HFFc6 (cell line): Measurements from ENCODE around the gene CD59. TPM values are rescaled to one million over a fixed set of nuclear protein-coding genes. Genes with fewer than 3 reads are reported as not detected.
A peak's percentile ranks its signal among the peaks of the same experiment; 100 is the strongest.

Source experiments
- DNase-seq: peaks from one replicate; pipeline ENCODE4 v3.0.0-alpha.2; 2018
- H3K27ac Mint-ChIP-seq: 2 replicates; pipeline ENCODE4 v1.8.0; 2020; ENCODE audit warnings: mild to moderate bottlenecking, mixed read lengths
- H3K27me3 Mint-ChIP-seq: 2 replicates; pipeline ENCODE4 v1.8.0; 2021; ENCODE audit warnings: mild to moderate bottlenecking, moderate library complexity, mixed read lengths; ENCODE audit not compliant: insufficient read depth
- H3K36me3 Mint-ChIP-seq: 2 replicates; pipeline ENCODE4 v1.8.0; 2021; ENCODE audit warnings: low read depth, mixed read lengths
- H3K4me1 Mint-ChIP-seq: 2 replicates; pipeline ENCODE4 v1.8.0; 2020; ENCODE audit warnings: low read depth, mixed read lengths
- H3K4me3 Mint-ChIP-seq: 2 replicates; pipeline ENCODE4 v1.8.0; 2020; ENCODE audit warnings: mild to moderate bottlenecking, moderate library complexity, mixed read lengths
- H3K9me3 Mint-ChIP-seq: 2 replicates; pipeline ENCODE4 v1.8.0; 2020; ENCODE audit warnings: mild to moderate bottlenecking, mixed read lengths
- total RNA-seq, 6 experiments: library from RNA; stranded (reverse); fragmentation: NEBNext Ultra II Directional; extraction: Animal tissue kit (Norgen Biotek cat#: 25700); gene quantifications; 2 replicates in 1 of 6; 3 replicates in 5 of 6; pipeline ENCODE4 v1.2.3, GENCODE V29; 2021
- TF ChIP-seq, protein P1 (sequence below): fragments of 200-600 bp; sonication (generic); IDR thresholded peaks from 2 replicates; pipeline ENCODE4 v1.5.0; 2021; ENCODE audit warnings: antibody characterized with exemption, mild to moderate bottlenecking

Gene CD59
- total RNA-seq, 6 experiments from 2014 or later, result 1,095 to 1,408 (median 1,232) TPM

DNA sequence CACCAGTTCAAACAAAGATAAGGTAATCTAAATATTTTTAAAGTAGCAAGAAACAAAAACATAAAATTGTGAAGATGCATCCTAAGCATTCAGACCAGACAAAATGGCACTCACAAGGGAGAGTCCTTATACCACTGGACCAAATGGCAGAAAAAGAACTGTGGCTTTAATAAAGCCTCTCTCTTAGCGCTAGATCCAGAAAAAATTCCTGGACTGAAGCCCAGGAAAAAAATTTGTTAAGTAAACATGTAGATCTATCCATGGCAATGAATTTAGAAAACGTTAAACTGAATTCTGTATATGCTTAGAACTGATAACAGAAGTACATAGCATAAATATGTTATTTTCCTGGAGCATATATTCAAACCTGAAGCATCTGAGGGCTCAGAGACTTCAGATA, 11.8 kb upstream of the CD59 start:
- TF ChIP-seq, protein P1, sequence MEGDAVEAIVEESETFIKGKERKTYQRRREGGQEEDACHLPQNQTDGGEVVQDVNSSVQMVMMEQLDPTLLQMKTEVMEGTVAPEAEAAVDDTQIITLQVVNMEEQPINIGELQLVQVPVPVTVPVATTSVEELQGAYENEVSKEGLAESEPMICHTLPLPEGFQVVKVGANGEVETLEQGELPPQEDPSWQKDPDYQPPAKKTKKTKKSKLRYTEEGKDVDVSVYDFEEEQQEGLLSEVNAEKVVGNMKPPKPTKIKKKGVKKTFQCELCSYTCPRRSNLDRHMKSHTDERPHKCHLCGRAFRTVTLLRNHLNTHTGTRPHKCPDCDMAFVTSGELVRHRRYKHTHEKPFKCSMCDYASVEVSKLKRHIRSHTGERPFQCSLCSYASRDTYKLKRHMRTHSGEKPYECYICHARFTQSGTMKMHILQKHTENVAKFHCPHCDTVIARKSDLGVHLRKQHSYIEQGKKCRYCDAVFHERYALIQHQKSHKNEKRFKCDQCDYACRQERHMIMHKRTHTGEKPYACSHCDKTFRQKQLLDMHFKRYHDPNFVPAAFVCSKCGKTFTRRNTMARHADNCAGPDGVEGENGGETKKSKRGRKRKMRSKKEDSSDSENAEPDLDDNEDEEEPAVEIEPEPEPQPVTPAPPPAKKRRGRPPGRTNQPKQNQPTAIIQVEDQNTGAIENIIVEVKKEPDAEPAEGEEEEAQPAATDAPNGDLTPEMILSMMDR, result no peak
- Mint-ChIP-seq H3K4me1 (peaks cover 15% of the 10 kb centered on the region), H3K4me3 (no peak overlapping the region; the same call in 1 of the 2 replicates), H3K9me3 (no peaks in the 10 kb centered on the region), H3K27ac (no peak overlapping the region), H3K27me3 (no peaks in the 10 kb centered on the region), H3K36me3 (peaks cover 9% of the 10 kb centered on the region; the same call in 1 of the 2 replicates)
- peak; percentile 38 for DNase-seq

DNA sequence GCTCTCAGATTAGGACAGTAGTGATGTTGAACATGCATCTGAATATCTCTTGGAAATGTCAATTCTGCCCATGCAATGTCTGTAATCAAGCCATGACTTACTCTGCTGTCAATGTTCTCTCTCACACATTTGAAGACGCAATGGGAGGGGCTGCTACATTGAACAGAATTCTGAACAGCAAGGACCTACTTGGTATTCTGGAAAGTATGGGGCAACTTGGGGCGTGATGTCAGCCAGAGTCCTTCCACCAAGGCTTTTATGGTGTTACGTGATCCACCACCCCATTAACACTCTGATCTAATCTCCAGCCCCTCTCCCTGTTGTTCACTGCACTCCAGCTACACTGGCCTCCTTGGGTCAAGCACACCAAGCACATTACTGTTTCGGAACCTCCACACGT, 7.1 kb upstream of the CD59 start:
- Mint-ChIP-seq H3K9me3 (peaks cover 5% of the 10 kb centered on the region; the same call in 1 of the 2 replicates), H3K4me1 (peaks cover 31% of the 10 kb centered on the region), H3K4me3 (no peak overlapping the region), H3K36me3 (peaks cover 17% of the 10 kb centered on the region), H3K27ac (no peak overlapping the region; the same call in 1 of the 2 replicates), H3K27me3 (no peaks in the 10 kb centered on the region)
- DNase-seq, result no peak
- TF ChIP-seq, protein P1, result no peak

DNA sequence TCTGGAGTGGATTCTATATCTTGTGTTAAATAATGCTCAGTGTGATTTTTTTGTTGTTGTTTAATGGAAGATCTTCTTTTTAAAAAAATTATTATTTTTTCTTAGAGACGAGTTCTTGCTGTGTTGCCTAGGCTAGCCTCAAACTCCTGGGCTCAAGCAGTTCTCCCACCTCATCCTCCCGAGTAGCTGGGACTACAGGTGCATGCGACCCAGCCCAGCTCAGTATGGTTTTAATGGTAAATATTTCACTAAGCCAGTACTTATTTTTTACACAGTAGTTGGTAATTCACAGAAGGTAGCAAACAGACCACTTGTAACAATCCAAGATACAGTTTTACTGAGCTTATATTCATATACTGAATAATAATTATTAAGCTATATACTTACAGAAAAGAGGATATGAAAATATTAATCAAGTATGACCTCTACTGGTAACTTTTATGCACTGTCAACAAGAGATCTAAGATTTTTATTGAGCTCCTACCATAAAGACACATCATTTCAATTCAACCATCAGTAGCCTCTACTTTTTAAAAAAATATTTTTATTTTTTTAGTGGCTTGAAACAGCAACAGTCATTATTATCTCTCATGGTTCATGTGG, 6.1 kb upstream of the CD59 start:
- no peak overlapping the region for H3K27ac Mint-ChIP-seq
- H3K36me3 Mint-ChIP-seq, result peaks cover 17% of the 10 kb centered on the region
- no peak for DNase-seq
- TF ChIP-seq, protein P1, result peak; percentile 84
- peaks cover 32% of the 10 kb centered on the region for H3K4me1 Mint-ChIP-seq
- H3K4me3 Mint-ChIP-seq, result no peak overlapping the region
- H3K9me3 Mint-ChIP-seq, result peaks cover 5% of the 10 kb centered on the region; the same call in 1 of the 2 replicates
- H3K27me3 Mint-ChIP-seq, result no peaks in the 10 kb centered on the region

DNA sequence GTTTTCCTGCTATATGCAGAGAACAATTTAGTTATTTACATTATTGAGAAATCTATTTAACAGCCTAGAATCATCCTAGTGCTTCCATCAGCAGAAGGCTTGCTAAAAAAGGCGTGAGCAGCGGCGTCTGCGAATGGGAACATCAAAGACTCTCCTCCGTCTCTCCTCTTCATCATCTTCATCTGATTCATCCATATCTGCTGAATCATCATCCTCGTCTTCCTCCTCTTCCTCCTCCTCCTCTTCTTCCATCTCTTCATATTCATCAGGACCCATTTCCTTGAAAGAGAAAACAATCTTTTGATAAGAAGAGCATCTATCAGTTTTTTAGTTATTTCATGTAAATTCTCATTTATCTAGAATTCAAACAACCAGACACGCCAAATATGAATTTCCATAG, 5.6 kb upstream of the CD59 start:
- Mint-ChIP-seq H3K4me3 (no peak overlapping the region), H3K27ac (no peak overlapping the region), H3K4me1 (peaks cover 38% of the 10 kb centered on the region), H3K27me3 (no peaks in the 10 kb centered on the region), H3K9me3 (peaks cover 5% of the 10 kb centered on the region; the same call in 1 of the 2 replicates), H3K36me3 (peaks cover 13% of the 10 kb centered on the region)
- no peak for DNase-seq
- TF ChIP-seq, protein P1, result no peak

DNA sequence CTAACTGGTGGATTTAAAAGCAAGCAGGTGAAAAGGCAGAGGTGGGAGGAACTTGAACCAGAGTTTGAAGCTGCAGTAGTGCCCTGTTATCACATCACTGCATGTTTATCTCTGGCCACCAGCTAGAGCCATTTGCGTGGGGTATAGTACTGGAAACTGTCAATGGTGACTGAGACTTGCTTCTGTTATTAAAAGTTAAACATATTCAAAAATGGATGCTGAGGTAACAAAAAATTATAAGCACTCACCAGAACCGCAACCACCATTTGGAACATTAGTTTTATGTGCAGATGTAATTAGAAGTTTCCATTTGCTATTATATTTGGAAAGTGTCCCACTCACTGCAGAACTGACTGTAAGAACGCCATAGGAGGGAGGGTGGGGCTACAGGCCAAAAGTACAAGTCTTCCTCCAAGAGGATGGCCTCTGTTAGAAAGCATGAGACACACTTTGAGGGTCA, 1.2 kb upstream of the CD59 start:
- Mint-ChIP-seq H3K27ac (peak overlapping the region; percentile 96), H3K4me1 (peaks cover 66% of the 10 kb centered on the region), H3K27me3 (peaks cover 2% of the 10 kb centered on the region; the same call in 1 of the 2 replicates), H3K4me3 (peak overlapping the region; percentile 96), H3K36me3 (peaks cover 31% of the 10 kb centered on the region), H3K9me3 (peaks cover 5% of the 10 kb centered on the region; the same call in 1 of the 2 replicates)
- peak; percentile 30 for DNase-seq
- TF ChIP-seq, protein P1, result no peak
